KG1 (cell line): Measurements from ENCODE around the gene RAPGEF6.
"Not testable (repeated sequence)": the region's sequence is repeated elsewhere in the genome, so short reads cannot be mapped to it uniquely, and the experiment has no call there.

Experiments
- DNase-seq: peaks from one replicate; lab custom pipeline; 2025; lab: John Stamatoyannopoulos, UW

The RAPGEF6 gene, protein sequence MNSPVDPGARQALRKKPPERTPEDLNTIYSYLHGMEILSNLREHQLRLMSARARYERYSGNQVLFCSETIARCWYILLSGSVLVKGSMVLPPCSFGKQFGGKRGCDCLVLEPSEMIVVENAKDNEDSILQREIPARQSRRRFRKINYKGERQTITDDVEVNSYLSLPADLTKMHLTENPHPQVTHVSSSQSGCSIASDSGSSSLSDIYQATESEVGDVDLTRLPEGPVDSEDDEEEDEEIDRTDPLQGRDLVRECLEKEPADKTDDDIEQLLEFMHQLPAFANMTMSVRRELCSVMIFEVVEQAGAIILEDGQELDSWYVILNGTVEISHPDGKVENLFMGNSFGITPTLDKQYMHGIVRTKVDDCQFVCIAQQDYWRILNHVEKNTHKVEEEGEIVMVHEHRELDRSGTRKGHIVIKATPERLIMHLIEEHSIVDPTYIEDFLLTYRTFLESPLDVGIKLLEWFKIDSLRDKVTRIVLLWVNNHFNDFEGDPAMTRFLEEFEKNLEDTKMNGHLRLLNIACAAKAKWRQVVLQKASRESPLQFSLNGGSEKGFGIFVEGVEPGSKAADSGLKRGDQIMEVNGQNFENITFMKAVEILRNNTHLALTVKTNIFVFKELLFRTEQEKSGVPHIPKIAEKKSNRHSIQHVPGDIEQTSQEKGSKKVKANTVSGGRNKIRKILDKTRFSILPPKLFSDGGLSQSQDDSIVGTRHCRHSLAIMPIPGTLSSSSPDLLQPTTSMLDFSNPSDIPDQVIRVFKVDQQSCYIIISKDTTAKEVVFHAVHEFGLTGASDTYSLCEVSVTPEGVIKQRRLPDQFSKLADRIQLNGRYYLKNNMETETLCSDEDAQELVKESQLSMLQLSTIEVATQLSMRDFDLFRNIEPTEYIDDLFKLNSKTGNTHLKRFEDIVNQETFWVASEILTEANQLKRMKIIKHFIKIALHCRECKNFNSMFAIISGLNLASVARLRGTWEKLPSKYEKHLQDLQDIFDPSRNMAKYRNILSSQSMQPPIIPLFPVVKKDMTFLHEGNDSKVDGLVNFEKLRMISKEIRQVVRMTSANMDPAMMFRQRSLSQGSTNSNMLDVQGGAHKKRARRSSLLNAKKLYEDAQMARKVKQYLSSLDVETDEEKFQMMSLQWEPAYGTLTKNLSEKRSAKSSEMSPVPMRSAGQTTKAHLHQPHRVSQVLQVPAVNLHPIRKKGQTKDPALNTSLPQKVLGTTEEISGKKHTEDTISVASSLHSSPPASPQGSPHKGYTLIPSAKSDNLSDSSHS (N-terminal part only)

GRCh38 chr5:131634996-131635683 lies at the start of gene RAPGEF6:
TSS of gene RAPGEF6 (minus strand) at chr5:131635229. CDS start at chr5:131635030, 199 bp downstream.
- DNase-seq, result peak; percentile 70

GRCh38 chr5:131684595-131684994 lies 49.6 kb upstream of the RAPGEF6 start:
- no peak for DNase-seq

DNA sequence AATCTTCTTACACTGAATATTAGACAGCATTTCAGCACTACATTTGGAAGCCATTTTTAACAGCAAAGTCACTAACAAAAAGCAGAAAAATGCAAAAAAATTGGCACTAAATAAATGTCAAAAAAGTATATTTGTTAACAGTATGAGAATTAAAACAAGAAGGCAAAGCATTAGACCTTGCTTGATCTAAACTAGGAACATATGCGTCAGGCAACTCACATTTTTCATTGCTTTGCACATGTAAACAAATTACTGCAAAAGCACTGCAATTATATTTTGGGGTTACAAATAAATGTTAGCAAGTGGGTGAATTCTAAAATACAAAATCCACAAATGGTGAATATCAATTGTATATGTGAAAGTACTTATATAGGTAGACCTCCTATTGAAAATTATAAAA lies 49.0 kb upstream of the RAPGEF6 start:
- DNase-seq, result no peak

- DNase-seq, result no peak
These were observed 47.8 kb upstream of the RAPGEF6 start for GRCh38 chr5:131682826-131683225.

GRCh38 chr5:131682175-131682574 lies 47.1 kb upstream of the RAPGEF6 start:
- DNase-seq, result no peak

GRCh38 chr5:131679911-131680310 lies 44.9 kb upstream of the RAPGEF6 start:
- no peak for DNase-seq

DNA sequence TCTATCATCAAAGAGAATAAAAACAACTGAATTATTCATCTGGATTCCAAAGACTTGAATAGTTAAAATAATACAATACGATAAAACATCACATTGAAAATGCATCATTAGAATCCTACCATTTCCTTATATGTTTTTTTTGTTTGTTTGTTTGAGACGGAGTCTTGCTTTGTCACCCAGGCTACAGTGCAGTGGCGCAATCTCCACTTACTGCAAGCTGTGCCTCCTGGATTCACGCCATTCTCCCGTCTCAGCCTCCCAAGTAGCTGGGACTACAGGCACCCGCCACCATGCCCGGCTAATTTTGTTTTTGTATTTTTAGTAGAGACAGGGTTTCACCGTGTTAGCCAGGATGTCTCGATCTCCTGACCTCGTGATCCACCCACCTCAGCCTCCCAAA lies 43.2 kb upstream of the RAPGEF6 start:
- DNase-seq, result not testable (repeated sequence)

DNA sequence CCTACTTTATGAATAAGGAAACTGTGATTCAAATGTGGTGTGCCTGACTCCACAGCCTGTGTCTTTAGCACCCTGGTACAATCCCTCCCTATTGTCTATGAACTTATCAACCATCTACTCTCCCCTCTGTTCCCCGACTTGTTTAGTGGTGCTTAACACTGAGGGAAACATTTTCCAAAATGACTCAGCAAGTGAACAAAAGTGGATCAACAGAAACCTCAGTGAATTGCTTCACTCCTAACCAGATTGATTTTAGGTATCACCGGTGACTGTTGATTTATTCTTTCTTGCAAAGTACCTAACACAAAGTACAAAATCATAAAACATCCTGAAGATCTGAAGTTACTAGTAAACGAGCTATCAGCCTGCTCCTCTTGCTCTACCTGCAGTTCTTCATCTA lies 42.1 kb upstream of the RAPGEF6 start:
- DNase-seq, result no peak

DNA sequence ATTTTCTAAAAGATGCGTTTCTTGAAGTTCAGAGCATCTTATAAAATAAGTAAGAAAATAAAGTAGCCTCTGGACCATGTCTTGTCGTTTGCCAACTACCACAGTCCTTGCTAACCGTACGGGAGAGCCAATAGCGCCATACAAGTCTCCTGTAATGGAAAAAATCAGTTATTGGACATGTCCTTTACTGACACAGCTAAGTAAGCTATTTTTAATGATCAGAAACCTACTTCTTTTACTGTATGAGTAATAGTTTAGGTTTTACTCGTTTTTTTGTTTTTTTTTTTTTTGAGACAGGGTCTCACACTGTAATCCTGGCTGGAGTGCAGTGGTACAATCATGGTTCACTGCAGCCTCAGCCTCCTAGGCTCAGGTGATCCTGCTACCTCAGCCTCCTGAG lies 37.7 kb upstream of the RAPGEF6 start:
- DNase-seq, result no peak

GRCh38 chr5:131671994-131672655 lies 37.1 kb upstream of the RAPGEF6 start:
- no peak for DNase-seq

DNA sequence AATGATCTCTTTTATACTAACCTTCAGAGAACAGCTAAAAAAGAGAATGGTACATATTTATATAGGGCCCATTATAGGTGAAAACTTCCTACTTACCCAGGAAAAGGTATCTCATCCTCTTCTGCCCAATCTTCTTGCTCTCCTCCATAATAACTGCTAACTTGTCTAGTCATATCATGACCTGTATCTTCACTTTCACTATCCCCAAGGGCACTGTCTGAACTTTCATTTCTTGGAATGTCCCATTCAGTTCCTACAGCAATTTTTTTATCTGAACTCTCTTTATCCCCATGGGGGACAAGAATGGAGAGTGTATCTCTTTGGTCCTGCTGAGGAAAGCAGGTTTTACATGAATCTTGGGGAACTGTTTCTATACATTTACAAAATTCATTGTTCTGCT lies 36.4 kb upstream of the RAPGEF6 start:
- no peak for DNase-seq

GRCh38 chr5:131664929-131665328 lies 29.9 kb upstream of the RAPGEF6 start:
- DNase-seq, result no peak

GRCh38 chr5:131661933-131662332 lies 26.9 kb upstream of the RAPGEF6 start:
- no peak for DNase-seq

- DNase-seq, result no peak
These were observed 24.8 kb upstream of the RAPGEF6 start for GRCh38 chr5:131659841-131660240.

GRCh38 chr5:131659290-131659689 lies 24.3 kb upstream of the RAPGEF6 start:
- DNase-seq, result no peak

DNA sequence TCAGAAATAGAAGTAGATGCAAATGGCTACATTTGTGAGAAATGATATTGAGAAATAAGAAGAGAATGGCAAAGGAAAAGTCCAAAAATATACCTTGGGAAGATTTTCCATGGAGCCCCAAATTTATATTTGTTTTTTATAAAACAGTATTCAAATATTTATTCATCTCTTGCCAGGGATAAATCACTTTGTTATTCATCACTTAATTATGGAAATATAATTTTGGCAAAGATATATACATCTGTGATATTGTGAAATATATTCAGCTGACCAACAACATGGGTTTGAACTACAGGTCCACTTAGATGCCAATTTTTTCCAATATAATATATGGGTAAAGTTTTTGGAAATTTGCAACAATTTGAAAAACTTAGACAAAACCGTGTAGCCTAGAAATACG lies 19.7 kb upstream of the RAPGEF6 start:
- no peak for DNase-seq

- DNase-seq, result no peak
These were observed 19.3 kb upstream of the RAPGEF6 start for GRCh38 chr5:131654309-131654708.

- DNase-seq, result no peak
These were observed 14.1 kb upstream of the RAPGEF6 start for GRCh38 chr5:131649161-131649560.

DNA sequence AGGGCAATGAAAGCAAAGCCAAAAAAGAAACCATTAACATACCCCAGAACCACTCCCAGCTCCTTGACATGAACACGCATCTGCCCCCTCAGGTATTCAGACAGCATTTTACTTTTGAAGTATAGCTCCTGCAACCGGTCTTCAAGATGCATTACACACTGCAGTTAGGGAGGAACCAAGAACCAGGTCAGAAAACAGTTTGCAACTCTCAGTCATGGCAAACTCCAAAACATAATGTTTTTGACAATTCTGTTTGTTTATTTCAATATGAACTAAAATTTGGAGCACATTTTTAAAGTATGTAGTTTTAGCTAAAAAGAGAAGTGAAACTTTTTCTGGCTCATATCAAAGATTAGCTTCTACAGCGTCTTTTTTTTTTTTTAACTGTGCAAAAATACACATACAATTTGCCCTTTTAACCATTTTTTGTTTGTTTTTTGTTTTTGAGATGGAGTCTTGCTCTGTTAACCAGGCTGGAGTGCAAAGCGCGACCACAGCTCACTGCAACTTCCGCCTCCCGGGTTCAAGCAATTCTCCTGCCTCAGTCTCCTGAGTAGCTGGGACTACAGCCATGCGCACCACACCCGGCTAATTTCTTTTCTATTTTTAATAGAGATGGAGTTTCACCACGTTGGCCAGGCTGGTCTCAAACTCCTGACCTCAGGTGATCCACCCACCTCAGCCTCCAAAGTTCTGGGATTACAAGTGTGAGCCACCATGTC lies 12.2 kb upstream of the RAPGEF6 start:
- no peak for DNase-seq

DNA sequence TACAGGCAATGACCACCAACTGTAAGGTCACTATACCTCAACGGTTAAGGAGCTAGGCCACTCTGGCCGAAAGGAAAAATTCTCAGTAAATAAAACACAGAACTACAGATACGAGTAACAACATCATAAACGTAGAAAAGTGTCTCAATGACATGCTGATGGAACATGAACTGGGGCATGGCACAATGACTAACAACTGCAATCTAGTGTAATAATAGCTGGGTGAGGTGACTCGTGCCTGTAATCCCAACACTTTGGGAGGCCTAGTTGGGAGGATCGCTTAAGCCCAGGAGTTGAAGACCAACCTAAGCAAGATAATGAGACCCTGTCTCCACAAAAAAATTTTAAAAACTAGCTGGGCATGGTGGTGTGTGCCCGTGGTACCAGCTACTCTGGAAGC lies 9.8 kb upstream of the RAPGEF6 start:
- no peak for DNase-seq
